Fibroblast of the aortic adventitia (primary cell): ENCODE measurements around the gene MBOAT1. TPM values are rescaled to one million over a fixed set of nuclear protein-coding genes. Genes with fewer than 3 reads are reported as not detected.
A peak's percentile ranks its signal among the peaks of the same experiment; 100 is the strongest.

Experiments
- DNase-seq: peaks from one replicate; pipeline ENCODE4 v3.0.0-alpha.2; 2010; ENCODE audit warnings: low read depth
- H3K4me3 ChIP-seq: 2 replicates; pipeline ENCODE4 v1.5.1; 2011; ENCODE audit warnings: low read depth, mild to moderate bottlenecking, control low read depth, low read length, moderate library complexity
- CTCF ChIP-seq: IDR thresholded peaks from 2 replicates; pipeline ENCODE4 v1.5.1; 2011; ENCODE audit warnings: mild to moderate bottlenecking, low read length, control low read depth, inconsistent platforms; ENCODE audit not compliant: insufficient read depth
- total RNA-seq: library from RNA; depleted of rRNA; stranded (reverse); fragments of >200 nt; gene quantifications from 2 replicates; pipeline ENCODE4 v1.2.3, GENCODE V29; 2012; ENCODE audit warnings: low replicate concordance

MBOAT1 gene
- total RNA-seq, 1 donor: 5.0 TPM

GRCh38 chr6:20223141-20223540 is 10.9 kb upstream of the MBOAT1 start:
- TF ChIP-seq CTCF: no peak
- DNase-seq: no peak
- no peak overlapping the region for H3K4me3 ChIP-seq

GRCh38 chr6:20221421-20221820 is 9.2 kb upstream of the MBOAT1 start:
- H3K4me3 ChIP-seq: no peak overlapping the region
- DNase-seq: no peak
- no peak for TF ChIP-seq CTCF

DNA sequence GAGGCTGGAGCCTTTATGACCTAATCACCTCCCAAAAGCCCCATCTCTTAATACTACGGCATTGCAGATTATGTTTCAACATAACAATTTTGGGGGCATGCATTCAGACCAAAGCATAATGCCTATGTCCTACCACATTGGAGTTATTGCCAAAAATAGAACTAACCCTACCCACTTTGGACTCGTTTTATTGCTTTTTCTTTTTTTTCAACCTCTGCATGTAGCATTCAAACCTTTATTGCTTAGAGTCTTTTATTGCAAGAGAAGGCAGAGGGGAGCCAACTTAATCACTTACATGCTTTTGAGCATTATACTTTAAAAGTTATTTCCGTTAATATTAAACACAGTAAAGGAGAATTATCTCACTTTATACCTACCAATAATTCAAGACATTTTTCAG is 8.1 kb upstream of the MBOAT1 start:
- no peak for TF ChIP-seq CTCF
- no peak for DNase-seq
- H3K4me3 ChIP-seq: no peak overlapping the region

GRCh38 chr6:20217891-20218290 is 5.6 kb upstream of the MBOAT1 start:
- no peak overlapping the region for H3K4me3 ChIP-seq
- no peak for DNase-seq
- TF ChIP-seq CTCF: no peak

- no peak overlapping the region for H3K4me3 ChIP-seq
- DNase-seq: peak; percentile 32
- no peak for TF ChIP-seq CTCF
Measured at GRCh38 chr6:20217324-20217855, 5.1 kb upstream of the MBOAT1 start.

GRCh38 chr6:20215310-20215709 is 3.0 kb upstream of the MBOAT1 start:
- DNase-seq: no peak
- no peak overlapping the region for H3K4me3 ChIP-seq
- TF ChIP-seq CTCF: no peak

DNA sequence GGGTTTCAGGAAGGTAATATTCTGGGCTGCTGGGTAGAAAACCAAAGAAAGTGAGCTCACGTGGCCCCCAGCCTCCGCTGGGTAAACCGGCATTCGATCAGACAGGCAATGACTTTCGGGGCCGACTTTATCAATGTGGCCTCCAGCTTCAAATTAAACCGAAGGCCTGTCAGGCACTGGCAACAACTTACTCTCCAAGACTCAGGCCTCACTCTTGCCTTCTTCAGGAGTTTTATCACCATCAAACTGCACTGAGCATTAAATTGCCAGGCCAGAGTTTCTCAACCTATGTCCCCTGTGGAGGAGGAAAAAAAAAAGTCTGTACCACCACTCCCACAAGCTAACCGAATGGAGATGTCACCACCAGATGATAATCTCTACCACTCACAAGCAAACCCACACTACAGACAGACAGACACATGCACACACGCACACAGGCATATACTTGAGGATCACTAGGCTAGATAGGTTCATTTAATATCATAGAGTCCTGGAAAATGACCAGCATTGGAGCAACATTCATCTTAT is 1.1 kb upstream of the MBOAT1 start:
- H3K4me3 ChIP-seq: no peak overlapping the region
- TF ChIP-seq CTCF: no peak
- DNase-seq: no peak
